Measurements from ENCODE around the gene OLFML3.

DNA sequence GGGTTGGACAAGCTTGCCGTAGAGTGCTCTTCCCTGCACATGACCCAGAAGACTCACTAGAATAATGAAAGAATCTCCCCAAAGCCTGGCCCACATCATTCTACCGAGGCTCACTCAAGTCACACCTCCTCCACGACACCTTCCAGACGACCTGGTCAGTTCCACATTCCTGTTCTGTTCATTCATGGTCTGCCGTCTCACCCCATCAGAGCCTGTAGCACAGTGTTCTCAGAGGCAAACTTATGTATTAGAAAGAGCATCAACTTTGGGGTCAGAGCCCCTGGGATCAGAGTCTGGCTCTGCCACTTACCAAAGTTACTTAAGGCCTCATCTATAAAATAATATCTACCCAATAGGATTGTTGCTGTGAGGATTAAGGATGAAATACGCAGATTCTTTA, 7.5 kb downstream of the OLFML3 start:
- TF ChIP-seq, protein P1, sequence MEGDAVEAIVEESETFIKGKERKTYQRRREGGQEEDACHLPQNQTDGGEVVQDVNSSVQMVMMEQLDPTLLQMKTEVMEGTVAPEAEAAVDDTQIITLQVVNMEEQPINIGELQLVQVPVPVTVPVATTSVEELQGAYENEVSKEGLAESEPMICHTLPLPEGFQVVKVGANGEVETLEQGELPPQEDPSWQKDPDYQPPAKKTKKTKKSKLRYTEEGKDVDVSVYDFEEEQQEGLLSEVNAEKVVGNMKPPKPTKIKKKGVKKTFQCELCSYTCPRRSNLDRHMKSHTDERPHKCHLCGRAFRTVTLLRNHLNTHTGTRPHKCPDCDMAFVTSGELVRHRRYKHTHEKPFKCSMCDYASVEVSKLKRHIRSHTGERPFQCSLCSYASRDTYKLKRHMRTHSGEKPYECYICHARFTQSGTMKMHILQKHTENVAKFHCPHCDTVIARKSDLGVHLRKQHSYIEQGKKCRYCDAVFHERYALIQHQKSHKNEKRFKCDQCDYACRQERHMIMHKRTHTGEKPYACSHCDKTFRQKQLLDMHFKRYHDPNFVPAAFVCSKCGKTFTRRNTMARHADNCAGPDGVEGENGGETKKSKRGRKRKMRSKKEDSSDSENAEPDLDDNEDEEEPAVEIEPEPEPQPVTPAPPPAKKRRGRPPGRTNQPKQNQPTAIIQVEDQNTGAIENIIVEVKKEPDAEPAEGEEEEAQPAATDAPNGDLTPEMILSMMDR (IDR thresholded peaks at IDR 0.05) = no peak
- no peak for TF ChIP-seq POLR2AphosphoS5 (IDR thresholded peaks at IDR 0.05)
- no peak for TF ChIP-seq POLR2A (IDR thresholded peaks at IDR 0.05)

All from suprapubic skin (tissue), 4 donors.